GM18505 (cell line): ENCODE data around the gene CDK6.

Experiments used
- ATAC-seq: cut with Tn5 transposase; IDR thresholded peaks from one replicate; pipeline ENCODE4 v1.9.1; 2021; ENCODE audit not compliant: unreplicated experiment
- POLR2A ChIP-seq: IDR thresholded peaks from 4 replicates; pipeline ENCODE4 v1.6.1; 2011; ENCODE audit warnings: borderline replicate concordance; ENCODE audit not compliant: insufficient read depth, insufficient read length; ENCODE audit errors: extremely low read depth

CDK6 gene

DNA sequence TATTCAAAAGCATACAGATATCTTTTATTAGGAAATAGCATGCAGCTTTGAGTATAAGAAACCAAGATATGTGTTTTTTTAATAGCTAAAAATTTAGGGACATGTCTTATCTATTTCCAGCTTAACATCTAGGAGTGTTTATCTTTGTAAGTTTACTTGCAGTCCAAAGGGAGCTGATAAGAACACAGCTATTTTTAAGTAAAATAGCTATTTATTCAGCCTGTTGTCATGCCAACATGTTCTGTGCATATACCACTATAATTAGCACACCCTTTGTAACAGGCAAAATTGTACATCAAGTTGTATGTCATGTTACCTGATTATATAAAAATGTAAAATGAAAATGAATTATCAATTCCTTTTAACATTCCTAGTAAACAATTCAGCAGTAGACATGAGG is 275.8 kb downstream of the CDK6 start:
- no peak for ATAC-seq
- no peak for TF ChIP-seq POLR2A

DNA sequence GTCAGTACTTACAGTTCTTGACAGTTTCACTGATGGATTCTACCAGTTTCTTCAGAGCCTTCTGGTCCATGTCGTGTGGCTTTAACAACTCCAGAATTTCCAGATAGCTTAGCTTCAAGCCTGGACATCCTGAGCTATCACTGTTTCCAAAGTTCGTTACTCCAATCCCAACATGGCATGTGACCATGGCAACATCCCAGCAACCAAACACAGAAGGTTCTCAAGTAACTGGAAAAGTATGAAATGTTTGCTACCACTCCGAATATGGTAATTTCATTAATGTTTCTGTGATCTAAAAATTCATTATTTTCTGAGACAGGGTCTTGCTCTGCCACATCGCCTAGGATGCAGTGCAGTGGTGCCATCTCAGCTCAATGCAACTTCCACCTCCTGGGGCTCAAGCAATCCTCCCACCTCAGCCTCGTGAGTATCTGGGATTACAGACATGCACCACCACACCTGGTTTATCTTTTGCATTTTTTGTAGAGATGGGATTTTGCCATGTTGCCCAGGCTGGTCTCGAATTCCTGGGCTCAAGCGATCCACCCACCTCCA is 278.5 kb downstream of the CDK6 start:
- no peak for ATAC-seq
- no peak for TF ChIP-seq POLR2A

DNA sequence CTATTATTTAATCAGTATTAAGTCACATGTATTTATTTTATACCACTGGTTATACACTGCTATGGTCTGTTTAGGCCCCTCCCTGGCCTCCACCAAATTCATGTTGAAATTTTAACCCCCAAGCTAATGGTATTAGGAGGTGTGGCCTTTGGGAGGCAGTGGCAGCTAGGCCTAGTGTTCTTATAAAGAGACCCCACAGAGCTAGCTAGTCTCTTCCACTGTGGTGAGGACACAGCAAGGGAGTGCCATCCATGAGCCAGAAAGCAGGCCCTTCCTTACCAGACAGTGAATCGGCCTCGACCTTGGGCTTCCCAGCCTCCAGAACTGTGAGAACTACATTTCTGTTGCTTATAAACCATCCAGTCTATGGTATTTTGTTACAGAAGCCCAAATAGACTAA is 279.1 kb downstream of the CDK6 start:
- TF ChIP-seq POLR2A = no peak
- ATAC-seq = no peak
